H9 (cell line): ENCODE results near the gene ZNF683. TPM values are rescaled to one million over a fixed set of nuclear protein-coding genes. Genes with fewer than 3 reads are reported as not detected.

Experiments used
- DNase-seq: peaks from one replicate; pipeline ENCODE4 v3.0.0-alpha.2; 2017
- H2AFZ ChIP-seq: one replicate; pipeline ENCODE4 v1.6.1; 2013; ENCODE audit warnings: mild to moderate bottlenecking, low read length, control low read depth, moderate library complexity
- H2AK5ac ChIP-seq: 2 replicates; pipeline ENCODE4 v1.6.1; 2013; ENCODE audit warnings: low read length, control low read depth, mixed read lengths; ENCODE audit not compliant: insufficient read length
- H2BK120ac ChIP-seq: one replicate; pipeline ENCODE4 v1.6.1; 2013; ENCODE audit warnings: low read depth, mild to moderate bottlenecking, low read length, control low read depth, inconsistent platforms; ENCODE audit not compliant: poor library complexity, severe bottlenecking
- H2BK12ac ChIP-seq: 2 replicates; pipeline ENCODE4 v1.6.1; 2013; ENCODE audit warnings: low read length, control low read depth, mixed read lengths, low read depth; ENCODE audit not compliant: insufficient read length
- H2BK15ac ChIP-seq: 2 replicates; pipeline ENCODE4 v1.6.1; 2013; ENCODE audit warnings: low read depth, low read length, control low read depth
- H2BK20ac ChIP-seq: one replicate; pipeline ENCODE4 v1.6.1; 2013; ENCODE audit warnings: low read depth, mild to moderate bottlenecking, low read length, control low read depth, inconsistent platforms; ENCODE audit not compliant: poor library complexity, severe bottlenecking
- H2BK5ac ChIP-seq: 2 replicates; pipeline ENCODE4 v1.6.1; 2013; ENCODE audit warnings: low read length, control low read depth, mixed read lengths; ENCODE audit not compliant: insufficient read length
- H3K14ac ChIP-seq: 2 replicates; pipeline ENCODE4 v1.6.1; 2013; ENCODE audit warnings: low read length, control low read depth; ENCODE audit not compliant: insufficient read depth
- H3K18ac ChIP-seq: 2 replicates; pipeline ENCODE4 v1.6.1; 2013; ENCODE audit warnings: low read depth, mild to moderate bottlenecking, mixed read lengths, low read length, control low read depth; ENCODE audit not compliant: insufficient read length
- H3K23ac ChIP-seq: 2 replicates; pipeline ENCODE4 v1.6.1; 2013; ENCODE audit warnings: low read length, control low read depth, mixed read lengths, low read depth; ENCODE audit not compliant: insufficient read length
- H3K23me2 ChIP-seq: 2 replicates; pipeline ENCODE4 v1.6.1; 2013; ENCODE audit warnings: low read depth, mild to moderate bottlenecking, mixed read lengths, low read length, control low read depth; ENCODE audit not compliant: insufficient read length, poor library complexity, severe bottlenecking
- H3K27ac ChIP-seq: 2 replicates; pipeline ENCODE4 v1.5.1; 2013; ENCODE audit warnings: low read length, control low read depth, mixed read lengths, low read depth; ENCODE audit not compliant: insufficient read length
- H3K27me3 ChIP-seq: 2 replicates; pipeline ENCODE4 v1.6.1; 2013; ENCODE audit warnings: low read length, control low read depth, inconsistent platforms; ENCODE audit not compliant: insufficient read depth
- H3K4ac ChIP-seq: 2 replicates; pipeline ENCODE4 v1.6.1; 2013; ENCODE audit warnings: low read depth, mild to moderate bottlenecking, control low read depth, inconsistent platforms, low read length, moderate library complexity
- H3K4me1 ChIP-seq: 2 replicates; pipeline ENCODE4 v1.6.1; 2013; ENCODE audit warnings: low read length, control low read depth, inconsistent platforms; ENCODE audit not compliant: insufficient read depth
- H3K4me2 ChIP-seq: 2 replicates; pipeline ENCODE4 v1.6.1; 2013; ENCODE audit warnings: low read length, control low read depth, mixed read lengths; ENCODE audit not compliant: insufficient read length, insufficient read depth
- H3K56ac ChIP-seq: 2 replicates; pipeline ENCODE4 v1.6.1; 2013; ENCODE audit warnings: low read depth, mild to moderate bottlenecking, mixed read lengths, low read length, control low read depth; ENCODE audit not compliant: insufficient read length
- H3K79me1 ChIP-seq: 2 replicates; pipeline ENCODE4 v1.6.1; 2013; ENCODE audit warnings: low read depth, mild to moderate bottlenecking, moderate library complexity, low read length, control low read depth, inconsistent platforms; ENCODE audit not compliant: insufficient read depth, poor library complexity, severe bottlenecking
- H3K79me2 ChIP-seq: 2 replicates; pipeline ENCODE4 v1.6.1; 2013; ENCODE audit warnings: low read length, control low read depth, inconsistent platforms; ENCODE audit not compliant: insufficient read depth
- H3K9ac ChIP-seq: 2 replicates; pipeline ENCODE4 v1.6.1; 2013; ENCODE audit warnings: low read length, control low read depth, mixed read lengths; ENCODE audit not compliant: insufficient read length; ENCODE audit errors: extremely low read depth
- H3K9me3 ChIP-seq: one replicate; pipeline ENCODE4 v1.6.1; 2013; ENCODE audit warnings: low read depth, low read length, inconsistent platforms; ENCODE audit not compliant: control insufficient read depth
- H3T11ph ChIP-seq: one replicate; pipeline ENCODE4 v1.6.1; 2013; ENCODE audit warnings: mild to moderate bottlenecking, low read length, control low read depth, inconsistent platforms
- H4K20me1 ChIP-seq: one replicate; pipeline ENCODE4 v1.6.1; 2013; ENCODE audit not compliant: control insufficient read depth, insufficient read length, insufficient read depth
- H4K5ac ChIP-seq: 2 replicates; pipeline ENCODE4 v1.6.1; 2013; ENCODE audit warnings: low read depth, mild to moderate bottlenecking, mixed read lengths, low read length, control low read depth; ENCODE audit not compliant: insufficient read length
- H4K8ac ChIP-seq: replicated peaks from 2 replicates; pipeline ENCODE4 v1.6.1; 2013; ENCODE audit warnings: low read length, control low read depth, mixed read lengths, low read depth; ENCODE audit not compliant: insufficient read length
- H4K91ac ChIP-seq: 2 replicates; pipeline ENCODE4 v1.6.1; 2013; ENCODE audit warnings: low read depth, mild to moderate bottlenecking, moderate library complexity, mixed read lengths, low read length, control low read depth; ENCODE audit not compliant: insufficient read length
- H3K27ac Mint-ChIP-seq, 3 experiments: 2 replicates in 2 of 3; 3 replicates in 1 of 3; pipeline ENCODE4 v1.8.0; 2020 to 2021; ENCODE audit warnings: mixed read lengths in 3 of 3, mild to moderate bottlenecking in 1 of 3, moderate library complexity in 1 of 3
- H3K27me3 Mint-ChIP-seq: 2 replicates; pipeline ENCODE4 v1.8.0; 2021; ENCODE audit warnings: low read depth, mild to moderate bottlenecking, moderate library complexity, mixed read lengths
- H3K36me3 Mint-ChIP-seq, 3 experiments: 2 replicates in 2 of 3; 3 replicates in 1 of 3; pipeline ENCODE4 v1.8.0; 2020 to 2021; ENCODE audit warnings: low read depth in 3 of 3, mixed read lengths in 3 of 3; ENCODE audit not compliant: insufficient read depth in 1 of 3
- H3K4me1 Mint-ChIP-seq, 2 experiments: 2 replicates each; pipeline ENCODE4 v1.8.0; 2020; ENCODE audit warnings: mixed read lengths in 2 of 2
- H3K4me3 Mint-ChIP-seq, 2 experiments: 2 replicates in 1 of 2; 3 replicates in 1 of 2; pipeline ENCODE4 v1.8.0; 2020 to 2021; ENCODE audit warnings: mild to moderate bottlenecking in 2 of 2, mixed read lengths in 2 of 2, moderate library complexity in 1 of 2
- H3K9me3 Mint-ChIP-seq, 2 experiments: 2 replicates in 1 of 2; 3 replicates in 1 of 2; pipeline ENCODE4 v1.8.0; 2020; ENCODE audit warnings: mild to moderate bottlenecking in 2 of 2, mixed read lengths in 2 of 2, moderate library complexity in 1 of 2
- CTCF ChIP-seq: fragments of 200-600 bp; sonication (generic); conservative IDR thresholded peaks from 3 replicates; pipeline ENCODE4 v1.8.0; 2021; ENCODE audit warnings: antibody characterized with exemption, mild to moderate bottlenecking
- WGBS: extraction: QIAGEN DNeasy Blood & Tissue Kit; methylation state at CpG from one replicate; pipeline ENCODE4 v1.1.7; 2013; ENCODE audit warnings: missing lambda C conversion rate, low lambda C conversion rate, mixed read lengths; ENCODE audit not compliant: insufficient read length; ENCODE audit errors: extremely low coverage; 5-methylcytosine and 5-hydroxymethylcytosine counted together
- total RNA-seq: library from RNA; stranded (reverse); gene quantifications from 2 replicates; pipeline ENCODE4 v1.2.1, GENCODE V29; 2021

Gene ZNF683
- total RNA-seq, 1 experiment from 2014 or later: not detected

DNA sequence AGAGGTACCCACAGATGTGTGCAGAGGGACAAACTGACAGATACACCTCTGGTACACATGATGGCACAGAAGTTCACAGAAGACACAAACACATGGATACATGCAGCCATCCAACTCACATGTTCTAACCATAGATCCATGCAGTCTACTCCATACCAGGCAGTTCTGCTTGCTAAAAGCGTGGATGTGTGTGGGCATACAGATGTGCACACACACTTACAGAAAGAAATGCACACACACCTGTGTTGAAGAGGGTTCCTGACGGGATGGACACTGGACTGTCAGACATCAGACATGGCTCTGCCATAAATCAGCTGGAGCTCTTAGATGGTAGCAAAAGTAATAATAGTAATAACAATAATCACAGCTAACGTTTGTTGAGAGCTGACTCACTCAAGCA, 48.0 kb downstream of the ZNF683 start:
- Histone ChIP-seq H3K4me2 (no peak overlapping the region), H3T11ph (no peak overlapping the region), H2BK12ac (no peak overlapping the region), H3K4me1 (no peaks in the 10 kb centered on the region), H4K20me1 (no peaks in the 10 kb centered on the region), H2BK20ac (no peak overlapping the region), H3K79me1 (no peaks in the 10 kb centered on the region), H2BK15ac (no peak overlapping the region), H3K9ac (no peak overlapping the region), H3K23ac (no peak overlapping the region), H3K27ac (no peak overlapping the region), H2AFZ (no peak overlapping the region), H3K18ac (no peak overlapping the region), H3K23me2 (no peaks in the 10 kb centered on the region), H4K8ac (no peak overlapping the region), H2AK5ac (no peak overlapping the region), H4K91ac (no peak overlapping the region), H3K4ac (no peak overlapping the region), H3K79me2 (no peaks in the 10 kb centered on the region), H3K9me3 (no peaks in the 10 kb centered on the region), H4K5ac (no peak overlapping the region), H3K56ac (no peak overlapping the region), H2BK5ac (no peak overlapping the region), H2BK120ac (no peak overlapping the region), H3K14ac (no peak overlapping the region), H3K27me3 (no peaks in the 10 kb centered on the region)
- no peak for DNase-seq
- no peak for TF ChIP-seq CTCF
- H3K27ac Mint-ChIP-seq: no peak overlapping the region
- H3K4me3 Mint-ChIP-seq: no peak overlapping the region
- peaks cover 9 to 10% of the 10 kb centered on the region in 2 experiments for H3K4me1 Mint-ChIP-seq
- peaks cover 16 to 52% (median 41%) of the 10 kb centered on the region in 3 experiments; a peak in 6 of 7 replicates for H3K36me3 Mint-ChIP-seq
- H3K9me3 Mint-ChIP-seq: no peaks in the 10 kb centered on the region
- no CpG with 5 or more reads among the region's 3 CpGs for WGBS
- no peaks in the 10 kb centered on the region for H3K27me3 Mint-ChIP-seq
